NCI-H2081 treated with DMSO at 0.1 percent for 48 hours (cell line): ENCODE results near the gene DAB2IP.
"Not testable (repeated sequence)": the region's sequence is repeated elsewhere in the genome, so short reads cannot be mapped to it uniquely, and the experiment has no call there.

Experiments
- DNase-seq: peaks from one replicate; lab custom pipeline; 2025; lab: John Stamatoyannopoulos, UW

Gene DAB2IP

DNA sequence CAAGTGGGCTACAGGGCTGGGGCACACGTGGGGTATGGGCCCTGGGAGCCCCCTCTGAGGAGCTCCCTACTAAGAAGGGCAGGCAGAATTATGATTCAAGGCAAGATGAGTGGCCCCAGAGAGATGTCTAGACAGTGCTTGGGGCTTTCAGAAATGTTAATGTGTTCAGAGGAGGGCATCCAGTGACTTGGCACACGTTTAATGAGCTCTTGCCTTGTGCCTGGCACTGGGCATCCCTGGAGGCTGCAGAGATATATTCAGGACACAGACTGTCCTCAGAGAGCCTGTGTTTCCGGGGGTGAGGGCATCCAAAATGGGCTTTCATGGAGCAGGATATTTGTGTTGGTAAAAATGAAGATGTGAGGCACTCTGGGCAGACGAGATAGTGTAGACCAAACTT is 25.4 kb upstream of the DAB2IP start:
- no peak for DNase-seq

DNA sequence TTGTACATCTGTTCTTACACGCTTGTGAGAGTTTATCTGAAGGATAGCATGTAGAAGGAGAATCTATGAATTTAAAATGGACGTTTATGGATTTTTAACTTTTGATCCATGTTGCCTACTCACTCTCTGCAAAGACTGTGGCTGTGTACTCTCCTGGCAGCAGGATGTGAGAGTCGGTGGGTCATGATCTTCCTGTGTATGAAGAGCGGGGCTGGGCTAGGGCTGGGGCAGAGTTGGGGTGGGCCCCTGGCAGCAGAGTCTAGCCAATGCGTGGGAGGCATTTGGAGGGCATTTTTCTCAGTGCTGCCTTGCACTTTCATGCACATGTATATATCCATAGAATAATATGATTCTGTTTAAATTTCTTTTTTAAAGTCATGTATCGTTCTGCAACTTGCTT is 24.0 kb upstream of the DAB2IP start:
- DNase-seq: no peak

DNA sequence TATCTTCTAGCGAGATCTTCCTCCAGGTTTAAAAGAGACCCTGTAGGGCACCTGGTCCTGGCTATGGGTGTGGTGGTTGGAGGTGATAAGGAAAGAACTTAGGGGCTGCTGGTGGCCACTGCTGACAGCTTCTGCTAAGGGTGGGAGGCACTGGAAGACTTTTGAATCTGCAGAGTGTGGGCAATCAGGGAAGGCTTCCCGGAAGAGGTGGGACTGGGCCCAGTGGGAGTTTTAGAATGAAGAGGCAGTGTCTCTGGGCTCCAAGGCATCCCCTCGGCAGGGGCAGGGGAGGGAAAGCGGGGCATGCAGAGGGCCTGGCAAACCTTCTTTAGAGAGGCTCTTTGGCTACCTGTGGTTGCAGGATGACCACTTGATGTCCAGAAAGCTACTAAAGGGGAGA is 23.0 kb upstream of the DAB2IP start:
- DNase-seq: no peak

DNA sequence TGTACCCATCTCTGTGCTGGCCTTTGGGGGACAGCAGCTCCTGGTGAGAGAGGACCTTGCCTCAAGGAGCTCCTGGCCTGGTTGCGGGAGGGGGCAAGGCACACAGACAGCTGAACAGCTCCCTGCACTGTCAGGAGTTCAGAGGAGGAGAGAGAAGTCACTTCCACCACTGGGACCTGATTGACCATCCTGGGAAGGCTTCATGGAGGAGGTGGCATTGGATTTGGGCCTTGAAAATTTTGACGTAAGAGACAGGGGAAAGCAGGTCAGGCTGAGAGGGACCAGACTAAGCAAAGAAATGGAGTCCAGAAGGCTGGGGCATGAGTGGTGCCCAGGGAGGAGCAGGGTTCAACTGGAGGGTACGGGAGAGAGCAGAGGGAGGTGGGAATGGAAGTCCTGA is 20.3 kb upstream of the DAB2IP start:
- DNase-seq: no peak

DNA sequence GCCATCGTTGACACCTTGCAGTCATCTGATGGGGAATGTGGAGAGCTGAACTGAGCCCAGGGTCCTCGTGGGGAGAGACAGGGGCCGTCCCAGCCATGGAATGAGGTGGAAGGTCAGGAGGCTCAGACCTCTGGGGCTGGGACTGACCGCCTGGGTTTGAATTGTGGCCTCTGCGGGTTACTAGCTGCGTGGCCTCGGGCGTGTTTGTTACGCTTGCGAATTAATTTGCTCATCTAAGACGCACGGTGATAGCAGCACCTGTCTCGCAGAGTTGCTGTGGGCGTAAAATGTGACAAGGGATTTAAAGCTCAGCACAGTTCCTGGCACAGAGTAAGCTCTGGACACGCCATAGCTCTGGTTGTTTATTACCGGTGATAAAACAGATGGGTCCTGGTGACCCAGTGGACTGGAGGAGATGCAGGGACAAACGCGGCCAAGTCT is 19.4 kb upstream of the DAB2IP start:
- DNase-seq: no peak

DNA sequence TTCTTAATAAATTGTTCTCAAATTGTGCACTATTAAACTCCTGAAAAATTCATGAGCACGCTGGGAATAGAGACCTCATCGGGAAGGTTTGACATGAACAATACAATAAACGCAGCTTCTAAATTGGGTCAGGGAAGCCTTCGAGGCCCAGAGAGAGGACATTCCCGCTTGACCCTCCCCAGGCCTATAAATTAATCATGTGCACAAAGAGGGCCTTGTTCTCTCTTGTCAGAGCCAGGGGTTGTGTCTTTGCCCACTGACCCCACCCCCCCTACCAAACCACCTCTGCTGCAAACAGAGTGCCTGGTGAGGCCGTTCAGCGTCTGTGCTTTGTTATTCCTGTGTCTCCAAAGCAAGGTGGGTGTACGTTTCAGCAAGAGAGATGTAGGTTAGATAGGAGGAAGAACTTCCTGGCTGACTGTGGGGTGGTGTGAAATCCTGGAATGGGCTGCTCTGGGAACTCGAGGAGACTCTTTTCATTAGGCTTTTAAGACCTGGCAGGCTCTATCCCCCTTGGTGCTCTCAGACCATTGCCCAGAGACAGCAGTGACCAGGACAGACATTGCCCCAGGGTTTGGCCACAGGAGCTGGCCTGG is 18.2 kb upstream of the DAB2IP start:
- no peak for DNase-seq

DNA sequence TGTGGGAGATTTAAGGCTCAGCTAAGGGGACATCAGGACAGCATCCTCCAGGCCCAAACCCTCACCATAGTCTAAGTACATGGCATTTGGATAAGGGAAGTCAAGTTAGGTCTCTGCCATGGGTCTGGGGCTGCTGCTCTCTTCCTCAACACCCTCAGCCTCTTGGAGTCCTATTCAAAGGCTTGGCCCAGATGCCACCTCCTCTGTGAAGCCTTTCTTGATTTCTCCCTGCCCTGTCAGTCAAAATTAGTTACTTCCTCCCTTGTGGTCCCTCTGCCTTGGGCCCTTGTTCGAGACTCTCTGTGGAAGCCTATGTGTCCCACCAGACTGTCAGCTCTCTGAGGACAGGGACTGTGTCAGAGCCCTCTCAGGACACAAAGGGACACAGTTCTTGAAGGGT is 17.7 kb upstream of the DAB2IP start:
- no peak for DNase-seq

DNA sequence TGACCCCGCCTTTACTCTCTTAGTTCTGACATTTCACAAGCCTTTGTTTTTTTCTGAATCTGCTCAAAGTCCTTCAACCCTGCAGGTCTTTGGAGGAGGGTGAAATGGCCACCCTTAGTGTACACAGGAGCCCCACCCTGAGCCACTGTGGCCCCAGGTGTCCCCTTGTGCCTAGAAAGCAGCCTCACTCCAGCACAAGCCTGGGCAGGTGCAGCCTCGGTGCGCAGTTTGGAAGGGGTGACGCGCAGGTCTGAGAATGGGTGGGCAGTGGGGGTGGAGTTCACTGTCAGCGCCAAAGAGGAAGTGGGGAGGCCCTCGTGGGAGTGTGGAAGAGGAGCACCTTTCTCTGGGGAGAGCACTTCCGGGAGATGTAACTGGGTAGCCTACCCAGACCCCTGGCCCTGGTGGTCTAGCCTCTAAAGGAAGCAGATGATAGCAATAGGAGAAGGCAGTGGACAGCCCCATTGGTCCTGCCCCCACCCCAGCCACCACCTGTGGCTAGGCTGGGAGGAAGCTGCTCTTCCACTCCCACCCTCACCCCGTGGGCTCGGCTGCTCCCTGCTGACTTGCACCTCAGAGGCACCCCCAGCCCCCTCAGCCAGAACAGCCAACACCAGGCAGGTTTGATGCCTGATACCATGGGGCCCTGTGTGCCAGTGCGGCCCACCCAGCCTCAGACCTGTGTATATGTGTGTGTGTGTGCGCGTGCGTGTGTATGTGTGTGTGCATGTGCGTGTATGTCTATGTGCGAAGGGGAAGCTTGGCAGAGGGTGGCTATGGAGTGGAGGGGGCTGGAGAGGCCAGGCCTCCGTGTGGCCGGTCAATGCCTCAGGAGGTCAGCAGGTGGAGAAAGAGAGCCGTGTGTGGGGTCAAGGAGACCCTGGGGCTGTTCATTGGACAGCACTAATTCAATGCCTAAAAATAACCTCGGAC is 16.8 kb upstream of the DAB2IP start:
- DNase-seq: no peak

DNA sequence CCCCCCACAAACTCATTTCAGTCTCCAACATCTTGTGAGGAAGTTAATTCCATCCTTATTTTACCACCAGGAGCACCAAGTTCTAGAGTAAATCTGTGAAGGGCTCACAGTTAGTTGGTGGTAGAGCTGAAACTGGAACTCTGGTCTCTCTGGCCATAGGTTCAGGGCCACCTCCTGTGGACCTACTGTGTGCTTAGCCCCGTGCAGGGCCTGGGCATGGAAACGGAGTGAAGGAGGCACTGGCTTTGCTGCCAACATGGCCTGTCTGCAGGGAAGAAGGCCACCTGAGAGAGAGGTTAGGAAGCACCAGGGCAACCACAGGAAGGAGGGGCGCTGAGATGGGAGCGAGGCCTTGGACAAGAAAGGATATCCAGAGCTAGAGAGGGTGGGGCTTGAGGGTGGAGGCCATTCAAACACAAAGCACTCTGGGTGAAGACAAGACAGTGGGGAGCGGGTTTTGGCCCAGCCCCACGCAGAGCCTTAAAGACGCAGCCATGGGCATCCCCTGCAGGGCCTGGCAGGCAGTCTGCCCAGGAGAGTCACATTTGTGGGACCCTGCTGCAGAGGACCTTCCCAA is 16.0 kb upstream of the DAB2IP start:
- DNase-seq: no peak

DNA sequence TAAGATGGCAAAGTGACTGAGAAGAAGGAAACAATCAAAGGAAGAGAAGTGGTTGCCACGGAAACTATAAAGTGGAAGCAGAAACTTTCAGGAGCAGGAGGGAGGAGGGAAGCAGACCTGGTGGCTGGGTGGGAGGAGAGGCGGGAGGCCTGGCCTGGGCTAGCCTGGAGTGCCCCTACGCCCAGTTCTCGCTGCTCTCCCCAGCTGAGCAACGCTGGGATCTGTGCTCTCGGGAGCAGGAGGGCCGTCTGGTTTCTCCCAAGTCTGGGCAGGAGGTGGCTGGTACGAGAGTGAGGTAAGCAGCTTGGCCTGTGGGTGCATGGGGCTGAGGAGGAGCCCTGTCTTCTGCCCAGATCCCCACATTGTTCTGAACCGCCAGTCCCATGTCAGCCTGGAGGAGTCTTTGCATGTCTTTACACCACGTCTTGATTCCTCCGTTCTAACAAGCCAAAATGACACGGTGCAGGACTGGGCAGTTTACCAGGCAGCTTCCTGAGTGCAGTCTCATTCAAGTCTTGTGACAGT is 15.0 kb upstream of the DAB2IP start:
- no peak for DNase-seq

DNA sequence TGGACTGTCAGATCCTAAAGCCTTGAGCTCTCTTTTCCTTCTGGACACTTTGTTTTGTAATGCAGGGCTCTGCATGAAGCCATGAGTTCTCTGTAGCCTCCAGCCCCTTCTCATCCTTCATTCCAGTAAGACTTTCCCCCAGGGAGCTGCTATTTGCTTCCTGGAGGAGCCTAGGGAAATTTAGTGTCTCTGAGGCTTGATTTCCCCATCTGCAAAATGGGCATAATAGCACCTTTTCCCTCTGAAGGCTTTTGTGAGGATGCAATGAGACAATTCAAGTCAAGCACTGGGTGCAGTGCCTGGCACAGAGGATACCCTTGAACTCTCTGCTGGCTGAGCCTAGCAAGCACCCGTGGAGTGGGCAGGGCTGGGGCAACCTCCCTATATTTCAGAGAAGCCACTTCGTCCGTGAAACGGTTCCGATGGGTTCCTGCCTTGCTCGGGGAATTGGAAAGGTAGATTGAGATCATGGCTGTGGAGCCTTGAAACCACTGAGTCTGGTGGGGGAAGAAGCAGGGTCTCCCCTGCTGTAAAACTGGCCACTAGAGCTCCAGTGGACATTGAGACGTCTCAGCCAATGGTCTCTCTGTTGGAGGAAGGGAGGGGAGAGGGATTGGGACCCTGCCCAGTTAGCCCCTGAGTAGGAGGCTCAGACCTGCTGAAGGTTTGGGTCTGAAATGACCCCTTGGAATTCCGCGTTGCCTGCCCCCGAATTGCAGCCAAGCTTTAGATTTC is 14.3 kb upstream of the DAB2IP start:
- DNase-seq: no peak

DNA sequence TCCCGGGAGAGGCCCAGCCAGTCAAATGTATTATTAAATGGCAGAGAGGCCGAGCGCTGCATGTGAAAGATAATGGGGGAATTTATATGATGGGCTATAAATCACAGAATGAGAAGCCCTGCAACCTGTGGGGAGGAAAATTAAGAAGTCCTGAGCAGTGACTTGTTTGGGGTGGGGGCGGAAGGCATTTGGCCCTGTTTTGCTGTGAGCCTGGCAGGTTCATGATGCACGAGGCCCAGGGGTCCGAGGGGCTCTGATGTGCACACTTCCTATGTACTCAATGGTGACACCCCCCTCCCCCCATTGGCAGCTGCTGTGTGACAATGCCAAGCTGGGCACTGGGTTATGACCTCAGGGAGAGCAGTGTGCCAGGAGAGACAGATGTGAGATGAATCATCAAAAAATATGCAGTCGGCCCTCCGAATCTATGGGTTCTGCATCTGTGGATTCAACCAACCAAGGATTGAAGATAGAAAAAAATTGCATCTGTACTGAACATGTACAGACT is 13.7 kb upstream of the DAB2IP start:
- DNase-seq: no peak

DNA sequence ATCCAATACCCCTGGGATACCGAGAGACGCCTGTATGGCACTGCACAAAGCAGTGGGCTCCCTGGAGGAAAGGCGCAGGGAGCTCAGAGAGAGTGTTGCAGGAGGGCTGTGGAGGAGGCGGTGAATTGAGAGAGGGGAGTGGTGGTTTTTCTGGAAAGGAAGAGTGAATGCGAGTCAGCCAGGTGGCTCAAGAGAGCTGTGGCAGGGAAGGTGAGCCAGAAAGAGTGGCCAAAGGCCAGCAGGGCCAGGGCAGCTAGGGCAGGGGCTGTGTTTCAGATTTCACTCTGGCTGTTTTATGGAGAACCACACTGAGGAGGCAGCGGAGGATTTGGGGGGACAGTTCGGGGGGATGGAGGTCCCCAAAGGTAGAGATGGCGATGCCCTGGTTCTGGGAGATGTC is 13.0 kb upstream of the DAB2IP start:
- DNase-seq: no peak

DNA sequence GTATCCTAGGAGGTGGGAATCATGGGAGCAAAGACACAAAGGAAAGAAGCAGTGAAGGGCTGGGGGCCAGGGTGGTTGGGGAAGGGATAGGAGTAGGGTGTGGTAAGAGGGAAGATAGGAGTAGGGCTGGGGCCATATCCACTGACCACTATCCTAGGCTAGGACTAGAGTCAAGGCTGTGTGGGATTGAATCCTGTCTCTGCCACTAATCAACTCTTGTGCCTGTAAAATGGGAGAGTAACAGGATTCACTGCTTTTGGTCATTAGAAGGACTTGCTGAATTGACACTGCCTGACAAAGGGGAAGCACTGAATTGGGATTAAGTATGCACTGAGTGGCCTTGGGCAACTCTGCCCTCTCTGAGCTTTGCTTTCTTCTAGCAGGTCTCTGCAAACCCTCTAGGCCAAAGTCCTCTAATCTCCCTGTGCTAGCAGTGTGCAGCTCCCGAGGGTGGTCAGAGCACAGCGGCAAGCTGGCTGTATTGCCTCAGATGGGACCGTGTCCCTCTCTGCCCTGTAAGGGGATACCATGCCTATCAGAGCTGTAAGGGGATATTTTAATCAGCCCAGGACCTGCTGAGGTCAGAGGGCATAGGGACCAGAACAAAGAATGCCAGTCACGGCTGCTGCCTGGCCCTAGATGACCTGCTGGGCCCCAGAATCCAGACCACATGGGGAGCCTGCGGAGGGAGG is 12.4 kb upstream of the DAB2IP start:
- no peak for DNase-seq

DNA sequence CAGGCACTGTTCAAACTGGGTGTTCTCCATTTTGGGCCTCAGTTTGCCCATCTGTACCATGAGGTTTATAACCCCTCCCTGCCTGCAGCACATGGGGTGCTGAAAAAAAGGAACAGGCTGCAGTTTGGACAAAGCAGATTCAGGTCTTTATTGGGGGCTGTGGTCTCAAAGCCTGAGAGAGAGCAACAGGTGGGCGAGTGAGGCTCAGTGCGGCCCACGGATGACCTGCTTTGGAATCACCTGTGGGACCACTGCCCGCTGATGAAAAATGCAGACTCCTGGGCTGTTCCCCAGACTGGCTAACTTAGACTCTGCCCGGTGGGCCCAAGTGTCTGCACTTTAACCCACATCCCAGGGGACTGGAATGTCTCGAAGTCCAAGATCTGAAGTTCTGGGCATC is 11.8 kb upstream of the DAB2IP start:
- no peak for DNase-seq

DNA sequence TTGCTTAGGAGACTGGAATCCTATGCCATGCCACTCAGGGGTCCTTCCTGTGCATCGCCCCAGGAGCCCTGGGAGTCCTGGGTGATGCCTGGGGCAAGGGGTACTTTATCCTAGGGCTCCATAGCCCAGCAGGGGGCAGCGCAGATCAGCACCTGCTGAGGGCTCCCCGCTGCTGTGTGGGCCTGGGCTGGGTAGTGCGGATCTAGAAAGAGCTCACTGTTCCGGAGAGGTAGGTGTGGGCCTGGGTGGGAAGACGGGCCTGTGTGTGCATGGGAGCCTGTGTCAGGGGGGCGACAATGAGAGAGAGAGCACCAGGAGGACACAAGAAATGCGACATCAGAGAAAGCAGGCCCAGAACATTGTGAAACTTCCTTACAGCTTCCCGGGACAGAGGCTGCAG is 11.4 kb upstream of the DAB2IP start:
- DNase-seq: no peak

DNA sequence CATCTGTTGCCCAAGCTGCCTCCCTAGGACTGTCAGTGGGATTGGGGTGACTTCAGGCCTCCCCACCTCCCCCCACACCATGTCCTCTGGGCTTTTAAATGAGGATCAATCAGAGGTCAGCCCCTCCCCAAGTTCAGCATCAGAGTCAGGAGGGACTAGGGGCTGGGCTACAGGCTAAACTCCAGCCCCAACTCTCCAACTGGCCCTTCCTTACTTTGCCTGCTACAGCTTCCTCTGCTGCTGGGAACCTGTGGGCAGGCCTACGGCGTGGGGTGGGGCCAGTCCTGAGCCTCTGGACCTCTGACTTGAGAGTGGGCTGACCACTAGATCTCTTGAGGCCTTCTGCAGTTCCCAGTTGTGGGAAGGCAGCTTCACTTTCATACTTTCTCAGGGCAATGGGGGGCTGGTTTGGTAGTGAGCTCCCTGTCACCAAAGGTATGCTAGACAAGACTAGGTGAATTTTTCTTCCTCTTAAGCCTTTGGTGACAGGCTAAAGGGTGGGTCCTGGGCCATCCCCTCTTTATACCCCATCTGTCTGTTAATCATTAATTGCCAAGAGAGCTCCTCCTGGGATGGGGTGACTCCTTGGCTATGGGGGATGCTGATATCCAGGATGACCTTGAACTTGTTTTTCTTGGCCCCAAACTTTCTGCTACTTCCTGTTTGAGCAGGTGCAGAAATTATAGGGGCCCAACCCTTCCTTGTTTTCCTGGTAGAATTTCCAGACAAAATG is 10.8 kb upstream of the DAB2IP start:
- DNase-seq: no peak

DNA sequence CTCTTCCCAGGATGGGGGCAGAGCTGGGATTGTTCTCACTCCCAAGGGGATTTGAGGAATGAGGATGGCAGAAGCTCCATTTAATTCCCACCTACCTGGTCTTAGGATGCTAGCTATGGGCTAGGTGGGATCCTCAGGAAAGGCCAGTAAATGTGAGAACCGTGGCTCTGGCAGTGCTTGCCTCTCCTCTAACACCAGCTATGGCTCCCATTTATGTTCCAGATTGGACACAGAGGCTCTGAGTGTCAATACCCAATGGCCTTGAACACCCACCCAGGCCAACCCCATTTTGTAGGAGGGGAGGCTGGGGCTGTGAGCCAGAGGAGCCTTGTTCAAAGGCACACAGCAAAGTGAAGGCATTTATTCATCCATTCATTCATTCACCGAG is 10.2 kb upstream of the DAB2IP start:
- DNase-seq: no peak

DNA sequence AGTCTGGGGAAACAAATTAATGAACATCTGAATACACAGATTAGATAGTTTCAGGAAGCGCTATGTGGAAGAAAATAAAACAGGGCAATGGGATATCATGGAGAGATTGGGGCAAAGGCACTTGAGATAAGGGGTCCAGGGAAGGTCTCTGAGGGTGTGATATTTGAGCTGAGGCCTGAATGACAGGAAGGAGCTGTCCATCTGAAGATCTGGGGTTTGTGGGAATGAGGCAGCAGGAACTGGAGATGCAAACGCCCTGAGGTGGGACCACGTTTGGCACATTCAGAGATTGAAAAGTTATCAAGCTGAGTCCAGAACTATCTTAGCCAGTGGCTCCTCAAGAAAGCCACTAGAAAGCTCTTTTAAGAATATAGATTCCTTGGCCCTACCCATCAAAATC is 8.7 kb upstream of the DAB2IP start:
- DNase-seq: no peak

DNA sequence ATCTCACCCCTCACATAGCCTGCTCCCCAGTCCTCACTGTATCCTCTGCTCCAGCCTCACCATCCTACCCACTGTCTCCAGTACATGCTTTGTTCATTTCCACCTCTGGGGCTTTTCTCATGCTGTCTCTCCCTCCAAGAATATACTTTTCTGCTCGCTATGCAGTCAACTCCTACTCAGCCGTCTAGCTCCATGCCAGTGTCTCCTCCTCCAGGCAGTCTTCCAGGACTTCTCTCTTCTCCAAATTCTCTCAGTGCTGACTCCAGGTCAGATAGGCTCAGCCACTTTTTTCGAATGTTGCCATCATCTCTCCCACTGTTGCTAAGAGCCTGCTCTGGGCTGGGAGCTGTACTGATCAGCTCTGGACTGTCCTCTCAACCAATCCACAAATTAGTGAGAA is 8.0 kb upstream of the DAB2IP start:
- DNase-seq: no peak

DNA sequence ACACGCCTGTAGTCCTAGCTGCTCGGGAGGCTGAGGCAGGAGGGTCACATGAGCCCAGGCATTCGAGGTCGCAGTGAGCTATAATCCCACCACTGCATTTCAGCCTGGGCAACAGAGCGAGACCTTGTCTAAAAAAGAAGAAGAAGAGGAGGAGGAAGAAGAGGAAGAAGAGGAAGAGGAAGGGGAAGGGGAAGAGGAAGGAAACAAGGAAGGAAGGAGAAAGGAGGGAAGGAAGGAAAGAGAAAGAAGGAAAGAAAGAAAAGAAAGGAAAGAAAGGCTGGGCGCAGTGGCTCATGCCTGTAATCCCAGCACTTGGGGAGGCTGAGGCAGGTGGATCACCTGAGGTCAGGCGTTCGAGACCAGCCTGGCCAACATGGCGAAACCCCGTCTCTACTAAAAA is 7.4 kb upstream of the DAB2IP start:
- not testable (repeated sequence) for DNase-seq
